Endometrial microvascular endothelial cells (primary cell): ENCODE data around the gene TIGAR. TPM values are rescaled to one million over a fixed set of nuclear protein-coding genes. Genes with fewer than 3 reads are reported as not detected.

Experiments used
- in situ Hi-C: cut with HindIII; loops from 2 replicates; pipeline ENCODE4 v1.10.0; 2017; ENCODE audit warnings: low sequenced_read_pairs, low pct_unique_long_range_greater_than_20kb; ENCODE audit errors: inconsistent ontology term
- total RNA-seq: library from RNA; depleted of rRNA; stranded (reverse); fragments of >200 nt; gene quantifications from one replicate; pipeline ENCODE4 v1.2.3, GENCODE V29; 2015; ENCODE audit errors: inconsistent ontology term

The TIGAR gene
- total RNA-seq, 1 donor from 2014 or later = 22.6 TPM

DNA sequence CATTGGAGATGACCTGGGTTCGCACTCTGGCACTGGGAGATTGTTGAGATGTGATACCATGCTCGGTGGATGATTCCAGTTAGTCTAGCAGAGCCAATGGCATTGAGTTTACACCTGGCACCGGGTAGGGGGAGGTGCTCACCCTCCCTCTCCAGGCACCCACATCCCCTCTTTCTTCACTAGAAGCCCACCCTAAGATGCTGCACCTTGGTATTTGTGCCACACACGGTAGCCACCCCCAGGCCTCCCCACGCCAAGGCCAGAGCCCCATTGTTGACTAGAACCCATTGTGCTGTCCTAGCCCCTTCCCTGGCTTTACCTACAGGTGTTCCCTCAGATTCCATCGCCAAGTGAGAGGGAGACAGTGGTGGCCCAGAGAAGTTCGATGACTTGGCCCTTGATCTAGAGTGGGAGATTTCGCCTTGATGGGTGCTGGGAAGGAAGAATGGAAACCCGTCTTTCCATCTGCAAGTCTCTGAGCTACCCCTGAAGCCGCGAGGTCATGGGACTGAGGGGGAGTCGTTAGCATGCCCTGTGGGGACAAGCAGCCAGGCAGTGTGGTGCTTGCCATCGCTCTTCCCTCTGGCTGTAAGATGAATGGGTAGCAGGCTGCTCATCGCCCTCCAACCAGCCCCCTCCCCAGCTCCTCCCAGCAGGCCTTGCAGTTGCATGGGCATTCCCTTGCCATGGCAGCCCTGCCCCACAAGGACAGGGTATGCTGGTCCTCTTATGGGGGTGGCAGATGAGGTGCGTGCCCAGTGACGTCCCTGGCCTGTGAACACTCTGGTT lies 38.7 kb upstream of the TIGAR start:
- in situ Hi-C loops = no loop called here

DNA sequence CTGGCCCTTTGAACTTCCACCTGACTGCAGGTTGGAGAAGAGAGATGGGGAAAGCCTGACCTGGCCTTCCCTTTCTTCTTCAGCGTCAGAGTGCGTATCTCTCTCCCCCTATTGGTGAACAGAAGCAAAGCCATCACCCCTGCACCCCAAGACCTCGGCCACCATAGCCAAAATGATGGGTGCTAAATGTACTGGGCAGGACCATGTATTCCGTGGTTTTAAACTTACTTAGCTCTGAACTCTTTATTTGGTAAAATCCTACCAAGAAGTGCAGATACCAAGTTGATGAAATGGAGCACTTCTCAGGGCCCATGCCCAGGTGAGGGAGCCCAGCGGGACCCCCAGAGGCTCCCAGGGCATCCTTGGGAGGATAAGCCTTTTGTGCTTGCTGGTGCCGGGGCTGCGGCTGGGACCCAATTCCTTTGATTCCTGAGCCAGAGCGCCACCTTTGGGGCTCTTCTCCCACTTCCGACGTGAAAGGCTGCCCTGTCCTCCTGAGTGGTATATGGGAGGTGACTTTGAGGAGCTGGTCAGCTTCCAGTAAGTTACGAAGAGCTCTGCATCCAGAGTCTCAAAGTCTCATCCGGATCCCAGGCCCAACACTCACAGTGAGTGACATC lies 38.0 kb upstream of the TIGAR start:
- in situ Hi-C loops = no loop called here

DNA sequence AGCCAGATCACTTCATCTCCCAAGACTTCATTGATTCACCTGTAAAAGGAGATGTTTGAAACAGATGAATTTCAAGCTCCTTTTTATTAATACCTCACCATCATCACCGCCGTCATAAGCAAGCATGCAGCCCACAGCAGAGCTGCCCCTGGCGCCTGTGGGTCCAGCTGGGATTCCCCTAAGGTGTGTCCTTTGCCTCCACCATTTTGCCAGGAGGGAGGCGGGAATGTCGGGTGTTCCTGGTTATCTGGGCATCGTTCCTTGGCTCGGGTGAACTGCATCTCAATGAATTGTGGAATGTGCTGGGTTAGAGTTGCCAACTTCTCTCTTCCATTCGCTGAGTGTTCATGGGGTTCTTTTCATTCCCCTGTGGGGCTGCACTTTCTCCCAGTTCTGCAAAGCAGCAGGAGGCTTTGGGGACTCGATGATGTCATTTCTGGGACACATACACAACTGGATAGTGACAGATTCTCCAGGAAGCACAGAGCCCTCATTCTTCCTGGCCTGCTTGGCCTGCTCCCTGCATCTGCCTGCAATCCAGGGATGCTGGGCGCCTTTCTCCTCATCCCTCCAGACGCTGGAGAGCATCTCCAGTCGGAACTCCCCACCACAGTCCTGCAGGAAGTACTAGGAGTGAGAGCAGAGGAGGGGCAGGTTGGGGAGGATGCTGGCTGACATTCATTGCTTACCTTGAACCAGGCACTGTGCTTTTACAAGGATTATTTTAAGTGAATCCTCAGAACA lies 37.3 kb upstream of the TIGAR start:
- in situ Hi-C loops = no loop called here

DNA sequence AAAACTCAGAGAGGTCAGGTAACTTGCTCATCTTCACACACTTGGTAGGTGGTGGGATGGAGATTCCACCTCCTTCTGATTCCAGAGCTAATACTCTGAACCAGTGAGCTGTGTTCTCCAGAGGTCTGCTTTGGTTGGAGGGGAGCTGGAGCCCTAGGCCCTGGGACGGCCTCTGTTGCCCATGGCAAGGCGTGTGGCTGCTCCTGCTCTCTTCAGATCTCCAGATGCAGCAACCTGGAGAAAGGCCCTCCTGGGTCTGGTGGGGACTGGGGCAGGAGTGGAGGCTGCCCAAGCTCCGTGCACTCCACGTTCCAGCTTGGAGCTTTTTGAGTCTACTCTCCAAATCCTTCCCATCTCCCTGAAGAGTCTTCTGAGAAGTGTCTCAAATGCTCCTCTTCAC lies 36.7 kb upstream of the TIGAR start:
- in situ Hi-C loops = no loop called here

DNA sequence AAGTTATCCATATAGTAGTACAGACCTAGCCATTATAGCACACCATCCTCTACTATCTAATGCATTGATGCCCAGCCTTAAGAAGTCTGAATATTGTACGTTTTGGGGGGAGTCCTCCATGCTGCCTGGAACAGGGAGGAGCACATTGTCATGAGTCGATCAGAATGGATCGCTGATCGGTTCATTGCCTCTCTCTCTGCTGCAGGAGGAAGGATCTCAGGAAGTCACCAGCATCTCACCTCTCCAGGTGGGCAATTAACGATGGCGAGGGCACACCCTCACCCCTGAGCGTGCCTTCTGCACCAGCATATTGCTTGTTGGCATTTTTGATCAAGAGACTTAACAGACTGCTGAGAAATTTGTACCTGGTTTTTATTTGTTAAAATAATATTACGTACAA lies 35.9 kb upstream of the TIGAR start:
- in situ Hi-C loops = no loop called here

DNA sequence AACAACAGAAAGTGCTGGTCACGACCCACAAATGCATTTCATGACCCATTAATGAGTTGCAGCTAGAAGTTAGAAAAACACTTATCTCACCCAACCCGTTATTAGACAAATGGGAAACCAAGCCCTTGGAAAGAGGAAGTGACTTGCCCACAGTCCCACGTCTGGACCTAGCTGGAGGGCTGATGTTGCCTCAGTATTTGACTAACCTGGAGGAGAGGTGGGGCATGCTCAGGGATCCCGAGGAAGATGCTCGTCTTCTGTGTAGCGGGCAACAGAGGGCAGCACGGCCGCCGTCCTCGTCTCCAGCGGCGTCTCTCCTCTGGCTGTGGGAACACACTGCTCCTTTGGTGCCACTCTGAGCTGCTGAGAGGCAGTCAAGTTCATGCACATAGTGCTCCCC lies 34.8 kb upstream of the TIGAR start:
- in situ Hi-C loops = no loop called here

DNA sequence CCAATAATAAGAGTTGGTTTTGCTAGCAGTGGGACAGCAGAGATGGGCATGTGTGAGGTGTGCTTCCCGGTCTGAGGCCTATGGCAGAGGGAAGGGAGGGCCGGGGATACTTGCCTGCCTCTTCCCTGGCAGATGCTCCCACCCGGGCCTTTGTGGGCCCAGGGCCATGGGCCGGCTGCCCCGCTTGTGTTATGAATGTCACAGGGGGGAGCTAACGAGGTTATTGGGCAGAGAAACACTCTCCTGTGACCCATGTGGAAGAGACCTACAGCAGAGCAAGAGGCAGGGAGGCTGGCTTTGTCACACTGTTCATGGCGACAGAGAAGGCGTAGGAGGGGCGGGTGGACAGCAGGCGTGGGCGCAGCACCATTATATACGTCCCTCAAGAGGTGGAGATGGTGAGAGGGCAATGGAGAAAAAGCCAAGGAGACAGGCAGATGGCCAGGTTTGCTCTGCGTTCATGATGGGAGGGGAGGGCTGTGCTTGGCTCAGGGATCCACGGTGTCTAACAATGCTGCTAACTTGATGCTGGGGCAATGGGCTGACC lies 34.2 kb upstream of the TIGAR start:
- in situ Hi-C loops = no loop called here

DNA sequence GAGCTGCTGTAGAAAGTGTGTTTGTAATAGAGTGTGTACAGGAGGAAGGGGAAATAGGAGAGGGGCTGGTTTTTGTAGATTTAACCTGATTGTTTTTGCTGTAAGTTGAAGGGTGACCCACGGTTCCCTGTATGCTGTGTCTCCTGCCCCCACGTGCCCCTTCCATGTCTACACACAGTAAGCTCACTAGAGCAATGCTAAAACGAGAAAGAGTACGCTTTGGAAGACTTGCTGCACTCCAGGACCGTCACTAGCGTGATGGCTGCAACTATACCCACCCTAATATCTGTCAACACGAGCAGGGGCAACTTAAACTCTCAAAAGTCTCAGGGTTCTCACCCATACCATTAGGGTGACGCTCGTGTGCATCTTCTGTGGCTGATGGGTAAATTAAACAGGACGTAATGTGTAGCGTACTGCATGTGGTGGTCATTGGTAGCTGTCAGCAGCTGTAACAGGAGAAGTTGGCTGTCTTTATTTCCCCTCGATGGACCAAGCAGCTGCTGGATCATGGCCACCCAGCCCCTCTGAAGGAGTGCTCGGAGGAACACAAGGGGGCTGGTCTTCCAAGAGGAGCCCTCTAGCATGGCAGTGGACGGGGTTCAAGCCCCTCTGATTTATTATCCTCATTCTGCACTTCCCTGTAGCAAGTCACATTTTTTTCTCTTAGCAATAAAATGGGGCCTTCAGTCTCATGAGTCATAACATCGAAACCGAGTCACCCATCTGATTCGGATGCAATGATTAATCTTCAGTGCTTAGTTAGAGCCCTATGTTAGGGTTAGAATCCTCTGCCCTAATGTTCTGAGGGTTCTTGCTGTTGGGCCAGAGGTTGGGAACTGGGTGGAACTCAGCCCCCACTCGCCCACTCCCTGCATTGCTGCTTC lies 33.4 kb upstream of the TIGAR start:
- in situ Hi-C loops = no loop called here

DNA sequence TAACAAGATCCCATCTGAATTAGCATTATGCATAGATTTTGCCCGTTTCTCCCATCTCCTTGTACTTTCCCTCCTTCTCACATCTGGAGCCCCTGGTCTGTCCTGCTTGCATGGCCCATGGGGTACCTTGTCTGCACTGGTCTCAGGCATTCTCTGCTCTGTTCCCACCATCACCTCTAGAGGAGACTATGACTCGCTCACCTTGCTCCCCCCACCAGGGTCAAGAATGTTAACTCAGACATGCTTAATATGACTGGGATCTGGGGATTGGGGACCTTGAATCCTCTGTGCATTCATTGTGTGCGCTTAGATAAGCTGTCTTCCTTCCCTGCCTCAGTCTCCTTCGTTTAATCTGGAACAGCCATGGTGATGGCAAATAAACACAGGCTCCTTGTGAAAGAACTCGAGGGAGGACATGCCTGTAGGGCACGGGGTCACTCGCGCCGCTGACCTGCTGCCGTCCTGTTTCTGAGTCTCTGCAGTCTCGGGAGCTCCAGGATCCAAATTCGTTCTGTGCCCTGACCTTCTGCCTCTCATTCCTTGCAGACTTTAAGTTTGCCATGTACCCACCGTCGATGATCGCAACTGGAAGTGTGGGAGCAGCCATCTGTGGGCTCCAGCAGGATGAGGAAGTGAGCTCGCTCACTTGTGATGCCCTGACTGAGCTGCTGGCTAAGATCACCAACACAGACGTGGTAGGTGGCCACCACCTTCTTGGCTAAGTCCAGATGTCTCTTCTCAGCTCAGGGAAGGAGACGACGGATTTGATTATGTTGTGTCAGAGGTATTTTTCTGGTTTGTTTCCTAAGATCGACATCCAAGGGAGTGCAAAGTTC lies 32.5 kb upstream of the TIGAR start:
- in situ Hi-C loops = no loop called here

DNA sequence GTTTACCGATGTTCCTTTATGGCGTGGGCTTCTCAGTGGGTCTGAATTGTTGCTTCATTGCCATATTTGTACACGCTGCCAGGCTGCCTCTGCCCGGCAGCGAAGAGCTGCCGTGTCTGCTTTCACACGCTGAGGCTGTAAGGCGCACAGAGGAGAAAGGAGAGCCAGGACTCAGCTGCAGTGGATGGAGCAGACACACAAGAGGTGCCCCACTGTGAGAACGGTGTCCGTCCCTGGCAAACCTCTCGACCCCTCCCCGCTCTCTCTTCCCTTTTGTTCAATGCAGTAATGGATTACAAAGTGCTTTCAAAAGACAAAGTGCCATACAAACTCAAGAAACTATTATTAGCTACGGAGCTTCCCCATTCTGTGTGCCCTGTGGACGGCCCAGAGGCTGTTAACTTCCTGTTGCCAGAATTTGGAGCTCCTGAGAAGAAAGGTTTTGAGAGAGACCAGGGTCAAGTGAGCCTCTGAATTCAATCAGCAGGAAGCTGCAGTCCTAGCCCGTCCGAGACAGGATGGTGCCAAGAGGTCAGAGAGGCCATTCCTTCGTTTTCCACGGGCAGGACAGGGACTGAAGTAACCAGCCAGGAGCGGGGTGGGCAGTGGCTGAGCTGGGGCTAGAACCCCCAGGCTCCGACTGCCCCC lies 31.7 kb upstream of the TIGAR start:
- in situ Hi-C loops = no loop called here

DNA sequence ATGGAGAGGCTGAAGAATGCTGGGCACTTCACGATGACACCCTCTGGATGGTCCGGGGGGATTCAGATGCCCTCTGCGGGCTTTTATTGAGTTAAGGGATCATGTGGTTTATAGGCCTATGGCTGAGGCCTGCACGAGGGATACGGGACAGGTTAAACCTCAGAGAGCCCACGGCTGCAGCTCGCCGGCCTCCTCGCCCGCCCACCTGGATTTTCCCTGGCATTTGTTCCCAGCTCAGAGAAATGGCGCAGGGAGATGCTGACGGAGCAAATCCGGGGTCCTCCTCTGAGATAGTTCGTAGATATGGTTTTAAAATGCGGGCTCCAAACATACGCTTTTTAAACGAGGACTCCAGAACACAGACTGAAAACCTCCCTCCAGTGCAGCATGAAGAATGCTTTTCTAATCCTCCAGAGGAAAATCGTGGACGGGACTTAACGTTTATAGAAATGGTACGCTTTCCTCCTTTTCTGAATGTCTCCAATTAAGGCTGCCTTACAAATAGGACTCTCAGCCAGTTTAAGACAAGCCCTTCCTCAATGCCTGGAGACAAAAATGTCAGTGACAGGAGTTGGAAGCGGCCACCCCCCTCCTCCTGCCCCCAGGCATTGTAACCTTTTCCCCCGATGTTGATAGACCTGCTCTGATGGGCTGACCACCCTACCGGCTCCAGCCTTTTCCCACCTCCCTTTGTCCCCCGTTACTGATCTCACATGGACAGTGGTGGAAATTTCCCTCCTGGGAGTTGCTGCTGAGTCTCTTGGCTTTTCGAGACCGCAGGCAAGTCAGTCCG lies 30.8 kb upstream of the TIGAR start:
- in situ Hi-C loops = no loop called here

DNA sequence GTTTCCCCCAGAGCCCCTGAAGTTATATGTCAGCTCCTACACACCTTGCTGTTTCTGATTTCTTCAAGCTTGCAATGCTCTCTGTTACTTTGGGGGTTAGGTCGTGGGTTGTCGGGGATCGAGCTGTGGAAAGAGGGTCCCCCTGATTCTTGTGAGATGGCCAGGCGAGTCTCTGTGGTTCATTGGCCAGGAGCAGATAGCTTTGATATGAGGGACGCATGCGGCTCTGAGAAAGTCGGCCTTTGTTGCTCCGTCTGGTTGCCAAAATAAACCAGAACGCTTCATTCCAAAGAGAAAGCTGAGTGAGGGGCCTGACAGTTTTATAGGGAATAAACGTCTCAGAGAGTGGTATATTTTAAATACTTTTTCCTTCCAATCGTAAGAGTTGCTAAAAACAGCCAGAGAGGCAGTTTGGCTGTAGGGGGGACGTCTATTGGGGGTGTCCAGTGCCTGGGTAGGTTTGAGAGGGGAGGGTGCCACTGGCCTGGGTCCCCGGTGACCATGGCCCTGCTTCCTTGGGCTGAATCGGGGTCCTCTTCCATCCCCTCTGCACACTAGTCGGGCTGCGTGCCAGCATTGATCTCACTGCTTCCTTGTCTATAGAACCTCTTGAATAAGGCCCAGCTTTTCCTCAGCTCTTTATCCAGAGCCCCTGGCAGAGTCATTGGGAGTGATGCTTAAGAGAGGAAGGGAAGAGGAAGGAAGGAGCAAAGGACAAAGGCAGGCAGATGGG lies 28.5 kb upstream of the TIGAR start:
- in situ Hi-C loops = no loop called here

DNA sequence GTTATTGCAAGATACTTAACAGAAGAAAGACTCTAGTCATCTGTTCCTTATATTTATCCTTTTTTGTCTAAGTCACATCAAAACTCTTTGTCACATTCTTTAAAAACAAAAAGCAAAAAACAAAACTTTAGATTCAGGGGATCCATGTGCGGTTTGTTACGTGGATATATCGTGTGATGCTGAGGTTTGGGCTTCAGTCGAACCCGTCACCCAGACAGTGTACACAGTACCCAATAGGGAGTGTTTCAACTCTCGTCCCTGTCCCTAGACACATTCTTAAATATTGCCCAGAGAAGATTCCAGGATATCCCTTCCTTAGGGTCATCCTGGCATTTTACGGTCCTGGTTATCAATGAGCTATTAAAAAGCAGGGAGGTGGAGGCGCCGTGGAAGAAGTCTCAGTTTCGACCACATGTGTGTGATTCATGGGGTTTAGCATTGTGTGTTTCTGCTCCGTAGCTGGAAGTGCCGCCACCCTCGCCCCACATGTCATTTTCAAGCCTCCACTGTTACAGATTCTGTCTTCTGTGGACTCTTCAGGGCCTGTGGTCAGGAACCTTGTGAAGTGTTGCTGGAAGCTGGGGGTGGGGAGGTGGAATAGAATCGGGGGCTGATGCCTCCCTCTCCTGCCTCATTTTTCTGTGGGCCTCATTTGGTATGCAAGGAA lies 27.6 kb upstream of the TIGAR start:
- in situ Hi-C loops = no loop called here

DNA sequence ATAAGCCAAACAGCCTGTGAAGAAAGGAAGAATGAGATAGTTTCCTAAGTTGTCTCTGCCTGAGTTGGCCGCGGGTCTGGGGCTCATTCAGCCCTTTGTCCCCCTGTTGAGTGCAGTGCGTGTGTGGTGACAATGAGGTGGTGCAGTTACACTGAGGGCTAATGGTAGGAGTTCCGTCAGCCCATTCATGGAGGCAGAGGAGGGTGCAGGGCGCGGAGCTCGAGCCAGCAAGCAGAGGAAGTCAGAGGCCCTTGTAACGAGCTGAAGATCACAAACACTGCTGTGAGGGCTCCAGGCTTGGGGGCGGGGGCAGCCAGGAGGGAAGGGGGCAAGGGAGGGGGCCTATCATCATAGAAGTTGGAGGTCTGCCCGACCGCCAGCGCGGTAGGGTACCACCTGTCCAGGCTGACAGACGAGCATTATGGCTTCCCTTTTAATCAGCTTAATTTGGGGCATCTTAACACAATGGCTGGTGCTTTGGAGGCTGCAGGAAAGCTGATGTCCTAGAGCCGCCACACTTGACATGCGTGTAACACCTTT lies 27.0 kb upstream of the TIGAR start:
- in situ Hi-C loops = no loop called here

DNA sequence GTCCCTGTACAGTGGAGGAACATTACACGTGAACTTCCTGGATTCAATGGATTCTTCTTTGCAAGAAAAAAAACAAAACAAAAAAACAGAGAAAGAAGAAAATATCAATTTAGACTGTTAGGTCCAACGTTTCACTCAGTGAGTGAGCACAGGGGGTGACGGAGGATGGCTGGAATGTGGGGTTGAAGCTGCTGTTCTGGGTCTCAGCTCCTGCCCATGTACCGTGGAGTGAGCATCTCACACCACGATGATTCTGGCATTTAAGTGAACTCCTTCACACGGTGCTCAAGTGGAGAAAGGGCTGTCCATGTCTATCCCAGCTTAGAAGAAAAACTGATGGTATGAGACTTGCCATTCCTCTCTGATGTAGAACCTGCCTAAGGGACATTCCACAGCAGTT lies 24.3 kb upstream of the TIGAR start:
- in situ Hi-C loops = no loop called here
